PC-9 (cell line): ENCODE measurements around the gene STX18.

Source experiments
- CTCF ChIP-seq: fragments of 200-600 bp; sonication (generic); conservative IDR thresholded peaks from 2 replicates; pipeline ENCODE4 v1.6.1; 2017; ENCODE audit warnings: mixed run types, antibody characterized with exemption, mild to moderate bottlenecking, moderate library complexity
- EZH2 ChIP-seq: fragments of 200-600 bp; sonication (generic); IDR thresholded peaks from 2 replicates; pipeline ENCODE4 v1.8.0; 2017; ENCODE audit warnings: antibody characterized with exemption, low read depth

- TF ChIP-seq CTCF (no peak), EZH2 (no peak)
Measured at GRCh38 chr4:4492161-4492847, 49.5 kb downstream of the STX18 start.
